HG02938 (cell line): Measurements from ENCODE around the gene RSBN1L.
"Not testable (repeated sequence)": the region's sequence is repeated elsewhere in the genome, so short reads cannot be mapped to it uniquely, and the experiment has no call there.

Experiments
- ATAC-seq: cut with Tn5 transposase; IDR thresholded peaks from one replicate; pipeline ENCODE4 v1.9.1; 2021; ENCODE audit warnings: mild to moderate bottlenecking, moderate library complexity; ENCODE audit not compliant: unreplicated experiment

The RSBN1L gene

GRCh38 chr7:77687100-77687746 lies 9.0 kb upstream of the RSBN1L start:
- no peak for ATAC-seq

- no peak for ATAC-seq
Measured at GRCh38 chr7:77687747-77688144, 8.5 kb upstream of the RSBN1L start.

- no peak for ATAC-seq
Measured at GRCh38 chr7:77690289-77690688, 6.0 kb upstream of the RSBN1L start.

DNA sequence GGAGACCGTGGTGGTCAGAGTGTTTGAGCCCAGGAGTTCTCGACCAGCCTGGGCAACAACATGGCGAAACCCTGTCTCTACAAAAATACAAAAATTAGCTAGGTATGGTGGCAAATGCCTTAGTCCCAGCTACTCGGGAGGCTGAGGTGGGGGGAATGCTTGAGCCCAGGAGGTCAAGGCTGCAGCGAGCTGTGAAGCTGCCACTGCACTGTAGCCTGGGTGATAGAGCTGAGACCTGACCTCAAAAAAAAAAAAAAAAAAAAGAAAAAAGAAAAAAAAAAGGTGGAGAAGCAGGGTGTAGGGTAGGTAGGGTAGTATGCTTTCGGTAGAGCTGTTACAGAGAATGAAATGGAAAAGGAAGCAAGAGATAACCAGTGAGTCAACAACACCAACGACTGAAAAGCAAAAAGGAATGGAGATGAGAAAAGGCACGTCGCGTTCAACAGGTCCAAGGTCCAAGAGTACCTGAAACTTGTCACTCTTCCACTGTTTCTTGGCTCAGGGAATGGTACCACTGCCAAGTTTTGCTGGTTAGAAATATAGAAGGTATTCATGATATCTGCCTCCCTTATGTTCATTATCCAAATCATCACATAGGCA lies 4.3 kb upstream of the RSBN1L start:
- no peak for ATAC-seq

DNA sequence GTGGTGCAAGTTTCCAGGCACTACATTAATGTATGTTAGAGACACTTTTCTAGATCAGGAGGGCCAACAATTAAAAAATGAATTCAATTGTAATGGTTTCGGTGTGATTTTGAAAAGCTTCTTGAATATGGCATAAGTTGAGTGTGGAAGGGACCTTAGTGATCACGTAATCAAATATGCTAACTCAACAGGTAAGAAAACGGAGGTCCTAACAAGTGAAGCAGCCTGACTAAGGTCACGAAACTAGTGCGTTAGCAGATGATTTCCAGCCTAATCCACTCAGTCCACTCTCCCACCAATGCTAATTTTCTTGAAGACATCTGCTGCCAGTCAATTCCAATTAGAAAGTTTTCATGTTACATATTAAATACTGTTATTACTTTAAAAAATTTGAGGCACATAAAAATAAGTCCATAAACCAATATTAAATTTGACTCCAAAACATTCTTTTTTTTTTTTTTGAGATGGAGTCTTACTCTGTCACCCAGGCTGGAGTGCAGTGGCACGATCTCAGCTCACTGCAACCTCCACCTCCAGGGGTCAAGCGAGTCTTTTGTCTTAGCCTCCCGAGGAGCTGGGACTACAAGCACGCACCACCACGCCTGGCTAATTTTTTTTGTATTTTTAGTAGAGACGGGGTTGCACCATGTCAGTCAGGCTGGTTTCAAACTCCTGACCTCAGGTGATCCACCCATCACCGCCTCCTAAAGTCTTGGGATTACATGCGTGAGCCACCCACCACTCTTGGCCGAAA lies 2.3 kb upstream of the RSBN1L start:
- no peak for ATAC-seq

GRCh38 chr7:77696643-77697534 lies 630 bp downstream of the RSBN1L start:
- ATAC-seq = peak; percentile 25

GRCh38 chr7:77697535-77697831 lies 1.2 kb downstream of the RSBN1L start:
- ATAC-seq = no peak

GRCh38 chr7:77698042-77698625 lies 1.9 kb downstream of the RSBN1L start:
- no peak for ATAC-seq

GRCh38 chr7:77699056-77699455 lies 2.8 kb downstream of the RSBN1L start:
- ATAC-seq = peak; percentile 32

DNA sequence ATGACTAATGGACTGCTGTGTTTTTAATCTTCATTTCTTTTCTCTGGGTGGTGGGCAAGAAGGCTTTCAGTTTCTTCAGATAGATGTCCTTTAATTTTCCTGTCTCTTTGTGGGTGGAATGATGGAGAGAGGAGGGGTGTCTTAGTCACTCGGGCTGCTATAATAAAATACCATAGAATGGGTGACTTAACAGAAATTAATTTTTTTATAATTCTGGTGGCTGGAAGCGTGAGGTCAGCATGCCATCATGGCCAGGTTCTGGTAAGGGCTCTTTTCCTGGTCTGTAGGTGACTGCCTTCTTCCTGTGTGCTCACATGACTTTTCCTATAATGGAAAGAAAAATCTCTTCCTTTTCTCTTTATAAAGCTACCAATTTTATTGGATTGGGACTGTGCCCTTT lies 6.3 kb downstream of the RSBN1L start:
- ATAC-seq = no peak

GRCh38 chr7:77702968-77703472 lies 6.8 kb downstream of the RSBN1L start:
- no peak for ATAC-seq

- not testable (repeated sequence) for ATAC-seq
Measured at GRCh38 chr7:77703669-77704068, 7.4 kb downstream of the RSBN1L start.

DNA sequence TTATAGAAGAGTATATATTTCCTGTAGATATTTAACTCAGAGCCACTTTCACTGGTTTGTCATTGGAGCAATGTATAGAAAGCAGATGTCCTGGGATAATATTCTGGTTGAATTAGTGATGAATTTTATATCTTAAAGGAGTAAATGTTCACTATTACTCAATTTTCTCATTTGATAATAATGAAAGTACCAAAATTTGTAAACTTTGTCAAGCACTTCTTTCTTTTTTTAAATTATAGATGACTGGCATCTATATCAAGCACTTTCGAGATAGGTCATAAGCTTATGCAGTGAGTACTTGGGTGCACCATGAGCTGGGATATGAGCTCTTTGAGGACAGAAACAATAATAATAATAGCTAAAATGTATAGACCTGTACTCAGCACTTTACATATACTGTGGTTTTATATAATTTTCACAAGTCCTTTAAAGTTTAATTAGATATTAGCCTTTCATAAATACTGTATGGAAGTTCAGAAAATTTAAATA lies 11.3 kb downstream of the RSBN1L start:
- no peak for ATAC-seq

- no peak for ATAC-seq
Measured at GRCh38 chr7:77710067-77710466, 13.8 kb downstream of the RSBN1L start.

DNA sequence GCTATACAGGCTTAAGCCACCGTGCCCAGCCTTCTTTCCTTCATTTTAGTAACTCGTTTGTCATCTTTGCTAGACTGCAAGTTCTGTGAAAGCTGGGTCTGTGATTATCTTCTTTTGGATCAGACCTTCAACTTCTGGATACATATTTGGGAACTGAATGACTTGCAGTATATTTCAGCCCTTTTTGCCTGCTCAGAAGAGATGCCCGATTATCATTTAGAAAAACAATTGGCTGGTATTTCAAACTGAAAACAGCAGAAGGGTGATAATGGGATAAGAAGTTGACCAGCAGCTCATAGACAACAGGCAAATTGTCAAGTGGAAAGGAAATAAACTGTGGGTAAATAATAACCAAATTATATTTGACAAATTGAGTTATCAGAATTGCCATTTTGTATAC lies 14.6 kb downstream of the RSBN1L start:
- ATAC-seq = no peak

GRCh38 chr7:77714195-77714594 lies 17.9 kb downstream of the RSBN1L start:
- no peak for ATAC-seq

- ATAC-seq = not testable (repeated sequence)
Measured at GRCh38 chr7:77714931-77715330, 18.7 kb downstream of the RSBN1L start.

GRCh38 chr7:77716804-77717203 lies 20.5 kb downstream of the RSBN1L start:
- ATAC-seq = no peak

DNA sequence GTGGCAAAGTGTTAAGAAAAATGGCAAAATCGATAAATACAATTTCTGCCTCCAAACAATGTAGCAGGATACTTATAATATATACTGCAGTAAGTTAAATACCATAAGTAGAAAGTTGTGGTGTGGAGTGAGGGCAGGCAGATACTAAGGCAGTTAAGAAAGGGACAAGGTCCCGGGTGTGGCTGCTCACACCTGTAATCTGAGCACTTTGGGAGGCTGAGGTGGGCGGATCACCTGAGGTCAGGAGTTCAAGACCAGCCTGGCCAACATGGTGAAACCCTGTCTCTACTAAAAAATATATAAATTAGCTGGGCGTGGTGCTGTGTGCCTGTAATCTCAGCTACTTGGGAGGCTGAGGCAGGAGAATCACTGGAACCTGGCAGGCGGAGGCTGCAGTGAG lies 21.3 kb downstream of the RSBN1L start:
- not testable (repeated sequence) for ATAC-seq

DNA sequence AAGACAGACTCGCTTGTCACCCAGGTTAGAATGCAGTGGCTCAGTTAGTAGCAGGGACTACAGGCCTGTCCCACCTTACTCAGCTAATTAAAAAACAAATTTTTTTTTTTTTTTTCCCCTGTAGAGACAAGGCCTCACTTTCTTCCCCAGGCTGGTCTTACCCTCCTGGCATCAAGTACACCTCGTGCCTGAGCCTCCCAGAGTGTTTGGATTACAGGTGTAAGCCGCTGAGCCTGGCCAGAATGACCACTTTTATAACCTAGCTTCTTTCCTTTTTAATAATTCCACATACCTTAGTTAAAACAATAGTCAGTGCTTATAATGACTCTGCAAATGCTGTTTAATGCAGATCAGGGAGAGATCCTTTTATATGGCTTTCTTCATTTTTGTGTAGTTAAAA lies 31.3 kb downstream of the RSBN1L start:
- ATAC-seq = no peak
